H1 (cell line): Measurements from ENCODE around the gene PLAAT1. TPM values are rescaled to one million over a fixed set of nuclear protein-coding genes. Genes with fewer than 3 reads are reported as not detected.

Experiments used
- HDAC6 ChIP-seq: IDR thresholded peaks from one replicate; pipeline ENCODE4 v1.7.1; 2012; ENCODE audit warnings: low read depth, mild to moderate bottlenecking, inconsistent platforms, low read length, moderate library complexity
- polyA plus RNA-seq, 7 experiments: library from polyadenylated mRNA; depleted of rRNA in 3 of 7; stranded (reverse) in 5 of 7; unstranded in 2 of 7; fragments of >200 nt in 5 of 7; fragments of 200-250 nt in 2 of 7; gene quantifications; 1 replicate in 5 of 7; 2 replicates in 1 of 7; 4 replicates in 1 of 7; pipeline versions ENCODE4 v1.2.1 to v1.2.3, GENCODE V29; 2011 to 2013; ENCODE audit warnings: missing spikeins in 2 of 7, mixed read lengths in 2 of 7
- total RNA-seq: library from RNA; stranded (reverse); fragmentation: NEBNext Ultra II Directional; extraction: Animal tissue kit (Norgen Biotek cat#: 25700); gene quantifications from 2 replicates; pipeline ENCODE4 v1.2.1, GENCODE V29; 2021

PLAAT1 gene
- total and polyA plus RNA-seq, 2 of the 8 experiments (the other 6 are each of a cell fraction or from before 2014, with no cell fraction given): 4.5 to 6.0 TPM

- TF ChIP-seq HDAC6: no peak
These were observed 4.0 kb upstream of the PLAAT1 start (continued) for GRCh38 chr3:193237030-193237429.
